Fibroblast of lung (primary cell): ENCODE data around the gene DNAJC8. TPM values are rescaled to one million over a fixed set of nuclear protein-coding genes. Genes with fewer than 3 reads are reported as not detected.
A peak's percentile ranks its signal among the peaks of the same experiment; 100 is the strongest.

Experiments
- DNase-seq, 2 donors: peaks; one replicate each; pipeline versions ENCODE4 v3.0.0 to v3.0.0-alpha.2; 2010; ENCODE audit warnings: low read depth in 2 of 2
- H2AFZ ChIP-seq: 2 replicates; pipeline ENCODE4 v1.5.1; 2012; ENCODE audit warnings: low read length, control low read depth, inconsistent platforms
- H3K27ac ChIP-seq: 2 replicates; pipeline ENCODE4 v1.5.1; 2011; ENCODE audit warnings: low read length, control low read depth; ENCODE audit not compliant: insufficient read depth
- H3K27me3 ChIP-seq: 2 replicates; pipeline ENCODE4 v1.5.1; 2011; ENCODE audit warnings: mild to moderate bottlenecking, low read length; ENCODE audit not compliant: control insufficient read depth, insufficient read depth
- H3K36me3 ChIP-seq: 2 replicates; pipeline ENCODE4 v1.5.1; 2011; ENCODE audit warnings: low read length; ENCODE audit not compliant: control insufficient read depth, insufficient read depth
- H3K4me1 ChIP-seq: 2 replicates; pipeline ENCODE4 v1.5.1; 2011; ENCODE audit warnings: low read length; ENCODE audit not compliant: control insufficient read depth, insufficient read depth; ENCODE audit errors: extremely low read depth
- H3K4me2 ChIP-seq: 2 replicates; pipeline ENCODE4 v1.5.1; 2011; ENCODE audit warnings: low read length, control low read depth; ENCODE audit not compliant: insufficient read depth; ENCODE audit errors: extremely low read depth
- H3K4me3 ChIP-seq, 4 experiments: fragments of 200-600 bp in 1 of 4; sonication (generic) in 1 of 4; replicated peaks in 1 of 4; 2 replicates each; pipeline ENCODE4 v1.5.1; 2011 to 2016; ENCODE audit warnings: low read length in 4 of 4, low read depth in 3 of 4, mild to moderate bottlenecking in 3 of 4, control low read depth in 2 of 4, inconsistent platforms in 1 of 4, mixed read lengths in 1 of 4; ENCODE audit not compliant: insufficient read depth in 1 of 4; ENCODE audit errors: control extremely low read depth in 1 of 4
- H3K79me2 ChIP-seq: 2 replicates; pipeline ENCODE4 v1.5.1; 2012; ENCODE audit warnings: mild to moderate bottlenecking, low read length, inconsistent platforms; ENCODE audit not compliant: control insufficient read depth, insufficient read depth
- H3K9ac ChIP-seq: 2 replicates; pipeline ENCODE4 v1.5.1; 2011; ENCODE audit warnings: mild to moderate bottlenecking, low read length, control low read depth; ENCODE audit not compliant: insufficient read depth
- H3K9me3 ChIP-seq: 2 replicates; pipeline ENCODE4 v1.5.1; 2012; ENCODE audit warnings: low read depth, low read length; ENCODE audit not compliant: control insufficient read depth, insufficient read depth
- H4K20me1 ChIP-seq: 2 replicates; pipeline ENCODE4 v1.5.1; 2011; ENCODE audit warnings: low read length; ENCODE audit not compliant: control insufficient read depth, insufficient read depth; ENCODE audit errors: extremely low read depth
- EZH2 ChIP-seq: IDR thresholded peaks from 2 replicates; pipeline ENCODE4 v1.5.1; 2012; ENCODE audit warnings: low read length, control low read depth, mild to moderate bottlenecking; ENCODE audit errors: missing control alignments
- polyA plus RNA-seq, 2 donors: library from polyadenylated mRNA; depleted of rRNA in 1 of 2; stranded (reverse) in 1 of 2; unstranded in 1 of 2; fragments of >200 nt; gene quantifications; 2 replicates each; pipeline ENCODE4 v1.2.1, GENCODE V29; 2011 to 2012; ENCODE audit warnings: missing spikeins in 1 of 2
- total RNA-seq: library from RNA; depleted of rRNA; stranded (reverse); fragments of >200 nt; gene quantifications from 2 replicates; pipeline ENCODE4 v1.2.1, GENCODE V29; 2014
- TF ChIP-seq, protein P1 (sequence below), 2 donors: IDR thresholded peaks in 1 of 2; conservative IDR thresholded peaks in 1 of 2; 1 replicate in 1 of 2; 2 replicates in 1 of 2; pipeline ENCODE4 v1.5.1; 2011 to 2012; ENCODE audit warnings: low read length in 2 of 2, control low read depth in 1 of 2, inconsistent platforms in 1 of 2, low read depth in 1 of 2, mild to moderate bottlenecking in 1 of 2

Gene DNAJC8
- total and polyA plus RNA-seq, 2 donors (not counting 1 experiment from before 2014, with no cell fraction given), result 56.1 to 120 TPM

DNA sequence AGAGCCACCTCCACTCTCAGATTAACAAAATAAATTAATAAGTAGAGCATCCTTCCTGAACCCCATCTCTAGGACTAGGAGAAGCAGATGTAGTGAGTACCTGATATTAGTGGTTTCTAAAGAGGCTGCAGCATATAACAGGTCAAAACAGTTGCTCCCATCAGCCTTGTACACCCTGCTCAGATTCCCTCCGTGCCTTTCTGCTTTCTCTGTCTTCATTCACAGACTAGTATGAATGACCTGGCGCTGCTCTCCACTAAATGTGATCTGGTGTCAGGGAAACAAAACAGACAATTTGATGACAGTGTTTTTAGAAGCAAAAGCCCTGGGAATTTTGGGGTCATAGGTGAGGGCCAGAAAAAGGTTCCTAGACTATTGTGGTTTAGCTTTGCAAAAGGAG, 34.8 kb upstream of the DNAJC8 start:
- Histone ChIP-seq H3K4me1 (peaks cover 2% of the 10 kb centered on the region), H3K36me3 (peaks cover 8% of the 10 kb centered on the region), H4K20me1 (peaks cover 5% of the 10 kb centered on the region), H3K4me2 (no peak overlapping the region), H3K27ac (no peak overlapping the region), H2AFZ (no peak overlapping the region), H3K27me3 (no peaks in the 10 kb centered on the region), H3K79me2 (peaks cover 63% of the 10 kb centered on the region), H3K9me3 (no peaks in the 10 kb centered on the region), H3K9ac (no peak overlapping the region), H3K4me3 (peak overlapping the region in 1 of 4 experiments; percentile 11)
- DNase-seq, result no peak
- TF ChIP-seq, protein P1, sequence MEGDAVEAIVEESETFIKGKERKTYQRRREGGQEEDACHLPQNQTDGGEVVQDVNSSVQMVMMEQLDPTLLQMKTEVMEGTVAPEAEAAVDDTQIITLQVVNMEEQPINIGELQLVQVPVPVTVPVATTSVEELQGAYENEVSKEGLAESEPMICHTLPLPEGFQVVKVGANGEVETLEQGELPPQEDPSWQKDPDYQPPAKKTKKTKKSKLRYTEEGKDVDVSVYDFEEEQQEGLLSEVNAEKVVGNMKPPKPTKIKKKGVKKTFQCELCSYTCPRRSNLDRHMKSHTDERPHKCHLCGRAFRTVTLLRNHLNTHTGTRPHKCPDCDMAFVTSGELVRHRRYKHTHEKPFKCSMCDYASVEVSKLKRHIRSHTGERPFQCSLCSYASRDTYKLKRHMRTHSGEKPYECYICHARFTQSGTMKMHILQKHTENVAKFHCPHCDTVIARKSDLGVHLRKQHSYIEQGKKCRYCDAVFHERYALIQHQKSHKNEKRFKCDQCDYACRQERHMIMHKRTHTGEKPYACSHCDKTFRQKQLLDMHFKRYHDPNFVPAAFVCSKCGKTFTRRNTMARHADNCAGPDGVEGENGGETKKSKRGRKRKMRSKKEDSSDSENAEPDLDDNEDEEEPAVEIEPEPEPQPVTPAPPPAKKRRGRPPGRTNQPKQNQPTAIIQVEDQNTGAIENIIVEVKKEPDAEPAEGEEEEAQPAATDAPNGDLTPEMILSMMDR (conservative IDR thresholded peaks at IDR 0.05 in 1 of 2, IDR thresholded peaks at IDR 0.05 in 1 of 2; ENCODE audit: low read depth in 1 of 2, low read length in 2 of 2), result no peak
- TF ChIP-seq EZH2, result no peak

DNA sequence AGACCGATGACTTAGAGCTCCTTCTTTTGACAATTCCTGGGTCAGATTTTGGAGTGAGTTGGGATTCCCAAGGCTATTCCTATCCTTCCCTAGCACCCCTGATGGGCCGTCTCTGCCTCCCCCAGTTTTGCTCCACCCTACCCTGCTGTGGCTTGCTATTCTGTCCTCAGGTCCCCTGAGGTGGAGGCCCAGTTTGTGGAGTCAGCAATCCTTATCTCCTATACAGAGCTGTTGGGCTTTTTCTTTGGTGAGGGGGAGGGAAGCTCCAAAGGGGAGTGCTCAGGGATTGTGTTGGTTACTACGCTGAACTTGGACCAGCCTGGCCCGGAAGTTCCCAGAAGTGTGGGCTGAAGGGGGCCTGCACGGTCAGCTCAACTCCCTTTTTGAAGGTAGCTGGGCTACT, 34.1 kb upstream of the DNAJC8 start:
- peaks cover 68% of the 10 kb centered on the region for H3K79me2 ChIP-seq
- H3K9ac ChIP-seq, result no peak overlapping the region
- no peak overlapping the region for H3K4me2 ChIP-seq
- H4K20me1 ChIP-seq, result peaks cover 5% of the 10 kb centered on the region
- peak overlapping the region in 2 of 4 experiments; percentile 1 to 6 for H3K4me3 ChIP-seq
- H3K27me3 ChIP-seq, result no peaks in the 10 kb centered on the region
- DNase-seq, result no peak
- TF ChIP-seq EZH2, result no peak
- TF ChIP-seq, protein P1 (conservative IDR thresholded peaks at IDR 0.05 in 1 of 2, IDR thresholded peaks at IDR 0.05 in 1 of 2; ENCODE audit: low read depth in 1 of 2, low read length in 2 of 2), result no peak
- H3K27ac ChIP-seq, result no peak overlapping the region
- H3K36me3 ChIP-seq, result peaks cover 3% of the 10 kb centered on the region
- no peaks in the 10 kb centered on the region for H3K9me3 ChIP-seq
- H2AFZ ChIP-seq, result no peak overlapping the region
- H3K4me1 ChIP-seq, result peaks cover 2% of the 10 kb centered on the region

DNA sequence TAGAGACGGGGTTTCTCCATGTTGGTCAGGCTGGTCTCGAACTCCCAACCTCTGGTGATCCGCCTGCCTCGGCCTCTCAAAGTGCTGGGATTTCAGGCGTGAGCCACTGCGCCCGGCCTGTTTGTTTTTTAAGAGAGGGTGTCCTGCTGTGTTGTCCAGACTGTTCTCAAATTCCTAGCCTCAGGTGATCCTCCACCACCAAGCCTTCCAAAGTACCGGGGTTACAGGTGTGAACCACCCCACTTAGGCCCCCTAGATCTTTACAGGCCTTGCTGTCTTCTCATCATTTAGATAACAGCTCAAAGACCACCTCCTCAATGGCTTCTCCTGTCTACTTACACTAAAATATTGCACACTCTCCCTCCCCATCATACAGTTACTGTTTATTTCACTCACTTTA, 32.7 kb upstream of the DNAJC8 start:
- TF ChIP-seq, protein P1 (conservative IDR thresholded peaks at IDR 0.05 in 1 of 2, IDR thresholded peaks at IDR 0.05 in 1 of 2; ENCODE audit: low read depth in 1 of 2, low read length in 2 of 2), result no peak
- TF ChIP-seq EZH2, result no peak
- Histone ChIP-seq H3K4me2 (no peak overlapping the region), H3K9ac (no peak overlapping the region), H3K9me3 (no peaks in the 10 kb centered on the region), H3K4me1 (peaks cover 4% of the 10 kb centered on the region), H3K27me3 (no peaks in the 10 kb centered on the region), H2AFZ (no peak overlapping the region), H3K79me2 (peaks cover 77% of the 10 kb centered on the region), H4K20me1 (peaks cover 13% of the 10 kb centered on the region), H3K27ac (no peak overlapping the region), H3K4me3 (no peak overlapping the region), H3K36me3 (no peaks in the 10 kb centered on the region)
- DNase-seq, result no peak
